OCI-LY7 (cell line): Measurements from ENCODE around the gene MAN1C1. TPM values are rescaled to one million over a fixed set of nuclear protein-coding genes. Genes with fewer than 3 reads are reported as not detected.

ENCODE experiments used
- BruUV-seq: library from RNA; stranded (reverse); fragments of 400-500 nt; replicated peaks from 2 replicates; lab custom pipeline; 2021; lab: Mats Ljungman, UMichigan
- CTCF ChIA-PET: fragments of 300-600 bp; sonication (Branson Sonifier 250); formaldehyde crosslinking; loops from one replicate; lab custom pipeline; 2022; ENCODE audit warnings: antibody characterized with exemption; ENCODE audit not compliant: unreplicated experiment; lab: Charles Lee
- POLR2A ChIA-PET: fragments of 300-600 bp; sonication (Branson Sonifier 250); formaldehyde crosslinking; loops from one replicate; lab custom pipeline; 2022; ENCODE audit warnings: antibody characterized with exemption; lab: Charles Lee
- DNase-seq: peaks from one replicate; pipeline ENCODE4 v3.0.0-alpha.2; 2015; ENCODE audit warnings: low spot score
- H2AFZ ChIP-seq: fragments of 200-600 bp; sonication (generic), shearing (Covaris generic); 2 replicates; pipeline ENCODE4 v1.6.1; 2014; ENCODE audit warnings: mild to moderate bottlenecking, antibody characterized with exemption, low read length, moderate library complexity
- H3K27ac ChIP-seq: fragments of 200-600 bp; sonication (generic); 2 replicates; pipeline ENCODE4 v1.5.1; 2014; ENCODE audit warnings: mixed run types, low read depth, mild to moderate bottlenecking, moderate library complexity, low read length, inconsistent platforms; ENCODE audit not compliant: poor library complexity, severe bottlenecking
- H3K36me3 ChIP-seq: fragments of 200-600 bp; sonication (generic); 2 replicates; pipeline ENCODE4 v1.6.1; 2014; ENCODE audit warnings: mild to moderate bottlenecking, antibody characterized with exemption, low read length, moderate library complexity, mixed read lengths; ENCODE audit not compliant: insufficient read depth
- H3K4me1 ChIP-seq: fragments of 200-600 bp; sonication (generic); 2 replicates; pipeline ENCODE4 v1.5.1; 2014; ENCODE audit warnings: mild to moderate bottlenecking, low read length; ENCODE audit not compliant: insufficient read depth, poor library complexity, severe bottlenecking
- H3K4me2 ChIP-seq: fragments of 200-600 bp; sonication (generic); 2 replicates; pipeline ENCODE4 v1.6.1; 2014; ENCODE audit warnings: mild to moderate bottlenecking, low read length
- H3K4me3 ChIP-seq: fragments of 200-600 bp; sonication (generic); 2 replicates; pipeline ENCODE4 v1.5.1; 2014; ENCODE audit warnings: mild to moderate bottlenecking, low read depth, low read length; ENCODE audit not compliant: poor library complexity, severe bottlenecking
- H3K79me2 ChIP-seq: fragments of 200-600 bp; sonication (generic); 2 replicates; pipeline ENCODE4 v1.6.1; 2016; ENCODE audit warnings: low read depth, mild to moderate bottlenecking, low read length, moderate library complexity, mixed read lengths; ENCODE audit not compliant: insufficient read depth
- H3K9me2 ChIP-seq: fragments of 200-600 bp; sonication (generic); 2 replicates; pipeline ENCODE4 v1.6.1; 2016; ENCODE audit warnings: mild to moderate bottlenecking, low read length, mixed read lengths; ENCODE audit not compliant: insufficient read depth
- H3K9me3 ChIP-seq: fragments of 200-600 bp; sonication (generic); 2 replicates; pipeline ENCODE4 v1.6.1; 2014; ENCODE audit warnings: mild to moderate bottlenecking, mixed run types, low read length, mixed read lengths
- H4K20me1 ChIP-seq: fragments of 200-600 bp; sonication (generic); 2 replicates; pipeline ENCODE4 v1.6.1; 2014; ENCODE audit warnings: mild to moderate bottlenecking, antibody characterized with exemption, low read length, moderate library complexity, mixed read lengths; ENCODE audit not compliant: insufficient read depth
- CTCF ChIP-seq: fragments of 200-600 bp; sonication (generic); conservative IDR thresholded peaks from 2 replicates; pipeline ENCODE4 v1.5.1; 2014; ENCODE audit warnings: mild to moderate bottlenecking, antibody characterized with exemption, low read length, moderate library complexity, mixed read lengths
- EZH2phosphoT487 ChIP-seq: fragments of 200-600 bp; sonication (generic); IDR thresholded peaks from 2 replicates; pipeline ENCODE4 v1.6.1; 2018; ENCODE audit warnings: low read depth, borderline replicate concordance, mild to moderate bottlenecking, mixed run types, antibody characterized with exemption, low read length, moderate library complexity, mixed read lengths
- intact Hi-C: fragments of 100-400 bp; cut with micrococcal nuclease; formaldehyde crosslinking; loops from one replicate; pipeline ENCODE4 v1.10.0; 2022; ENCODE audit not compliant: unreplicated experiment
- total RNA-seq, 2 experiments: library from RNA; depleted of rRNA in 1 of 2; stranded (reverse); fragments of >200 nt in 1 of 2; shearing (Covaris generic) in 1 of 2; gene quantifications; 2 replicates each; pipeline ENCODE4 v1.2.3, GENCODE V29; 2014 to 2022

MAN1C1 gene
- total RNA-seq, 2 experiments from 2014 or later: 3.0 to 4.9 TPM

- POLR2A ChIA-PET: no interaction called here
- Histone ChIP-seq H3K36me3 (no peaks in the 10 kb centered on the region), H3K4me1 (peaks cover 23% of the 10 kb centered on the region), H3K4me2 (no peak overlapping the region), H4K20me1 (no peaks in the 10 kb centered on the region), H3K9me2 (no peaks in the 10 kb centered on the region), H3K4me3 (no peak overlapping the region), H3K79me2 (no peaks in the 10 kb centered on the region), H3K9me3 (no peaks in the 10 kb centered on the region), H3K27ac (no peak overlapping the region), H2AFZ (no peak overlapping the region)
- CTCF ChIA-PET: interaction anchor here (0.8 kb wide), 1 partner anchor 238 kb away, joined by 3 read pairs; no protein-coding TSS in a partner anchor
- TF ChIP-seq EZH2phosphoT487 (no peak), CTCF (no peak)
- no peak for DNase-seq
- BruUV-seq: no TSS peak
- intact Hi-C loops: no loop called here
Observed at GRCh38 chr1:25571522-25571970, 45.0 kb upstream of the MAN1C1 start.

- Histone ChIP-seq H3K79me2 (no peaks in the 10 kb centered on the region), H3K4me1 (peaks cover 18% of the 10 kb centered on the region), H2AFZ (no peak overlapping the region), H3K27ac (no peak overlapping the region), H3K4me2 (no peak overlapping the region), H3K36me3 (no peaks in the 10 kb centered on the region), H3K9me2 (no peaks in the 10 kb centered on the region), H4K20me1 (no peaks in the 10 kb centered on the region), H3K9me3 (no peaks in the 10 kb centered on the region), H3K4me3 (no peak overlapping the region)
- TF ChIP-seq CTCF (no peak), EZH2phosphoT487 (no peak)
- ChIA-PET CTCF (interaction anchor here (0.5 to 1.8 kb wide), 5 partner anchors 9 to 238 kb away, joined by 3 to 4 read pairs (median 3); no protein-coding TSS in a partner anchor), POLR2A (no interaction called here)
- BruUV-seq: no TSS peak
- no peak for DNase-seq
- intact Hi-C loops: no loop called here
Observed at GRCh38 chr1:25572107-25572506, 44.5 kb upstream of the MAN1C1 start.
